Keratinocyte (primary cell): Measurements from ENCODE around the gene BTG1.

Experiments
- EZH2 ChIP-seq: IDR thresholded peaks from one replicate; pipeline ENCODE4 v1.6.1; 2012; ENCODE audit warnings: inconsistent platforms, mild to moderate bottlenecking, low read length, moderate library complexity
- TF ChIP-seq, protein P1 (sequence below), 3 experiments: IDR thresholded peaks in 1 of 3; conservative IDR thresholded peaks in 1 of 3; optimal IDR thresholded peaks in 1 of 3; 2 replicates in 2 of 3; 3 replicates in 1 of 3; pipeline versions ENCODE3 to v1.5.1; 2011; ENCODE audit warnings: low read length in 3 of 3, mild to moderate bottlenecking in 3 of 3, moderate library complexity in 2 of 3, control low read depth in 1 of 3, inconsistent platforms in 1 of 3; ENCODE audit not compliant: insufficient read depth in 2 of 3; ENCODE audit errors: extremely low read depth in 1 of 3

DNA sequence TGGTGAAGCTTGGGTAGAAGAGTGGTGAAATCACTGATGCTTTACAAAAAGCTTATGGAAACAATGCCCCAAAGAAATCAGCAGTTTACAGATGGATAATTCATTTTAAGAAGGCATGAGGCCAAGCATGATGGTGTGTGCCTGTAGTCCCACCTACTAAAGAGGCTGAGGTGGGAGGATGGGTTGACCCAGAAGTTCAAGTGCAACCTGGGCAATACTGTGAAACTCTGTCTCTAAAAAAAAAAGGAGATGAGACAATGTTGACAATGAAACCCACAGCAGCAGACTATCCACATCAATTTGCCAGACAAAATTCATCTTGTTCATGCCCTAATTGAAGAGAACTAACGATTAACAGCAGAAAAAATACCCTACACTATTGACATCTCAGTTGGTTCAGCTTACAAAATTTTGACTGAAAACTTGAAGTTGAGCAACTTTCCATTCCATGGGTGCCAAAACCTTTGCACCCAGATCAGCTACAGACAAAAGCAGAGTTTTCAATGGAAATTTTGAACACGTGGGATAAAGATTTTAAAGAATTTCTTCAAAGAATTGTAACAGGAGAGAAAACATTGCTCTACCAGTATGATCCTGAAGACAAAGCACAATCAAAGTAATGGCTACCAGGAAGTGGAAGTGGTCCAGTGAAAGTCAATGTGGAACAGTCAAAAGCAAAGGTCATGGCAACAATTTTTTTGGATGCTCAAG, 26.7 kb downstream of the BTG1 start:
- TF ChIP-seq, protein P1, sequence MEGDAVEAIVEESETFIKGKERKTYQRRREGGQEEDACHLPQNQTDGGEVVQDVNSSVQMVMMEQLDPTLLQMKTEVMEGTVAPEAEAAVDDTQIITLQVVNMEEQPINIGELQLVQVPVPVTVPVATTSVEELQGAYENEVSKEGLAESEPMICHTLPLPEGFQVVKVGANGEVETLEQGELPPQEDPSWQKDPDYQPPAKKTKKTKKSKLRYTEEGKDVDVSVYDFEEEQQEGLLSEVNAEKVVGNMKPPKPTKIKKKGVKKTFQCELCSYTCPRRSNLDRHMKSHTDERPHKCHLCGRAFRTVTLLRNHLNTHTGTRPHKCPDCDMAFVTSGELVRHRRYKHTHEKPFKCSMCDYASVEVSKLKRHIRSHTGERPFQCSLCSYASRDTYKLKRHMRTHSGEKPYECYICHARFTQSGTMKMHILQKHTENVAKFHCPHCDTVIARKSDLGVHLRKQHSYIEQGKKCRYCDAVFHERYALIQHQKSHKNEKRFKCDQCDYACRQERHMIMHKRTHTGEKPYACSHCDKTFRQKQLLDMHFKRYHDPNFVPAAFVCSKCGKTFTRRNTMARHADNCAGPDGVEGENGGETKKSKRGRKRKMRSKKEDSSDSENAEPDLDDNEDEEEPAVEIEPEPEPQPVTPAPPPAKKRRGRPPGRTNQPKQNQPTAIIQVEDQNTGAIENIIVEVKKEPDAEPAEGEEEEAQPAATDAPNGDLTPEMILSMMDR (optimal IDR thresholded peaks at IDR 0.05 in 1 of 3, IDR thresholded peaks at IDR 0.05 in 1 of 3, conservative IDR thresholded peaks at IDR 0.05 in 1 of 3; ENCODE audit: extremely low read depth in 1 of 3, insufficient read depth in 2 of 3, low read length in 3 of 3), result no peak
- no peak for TF ChIP-seq EZH2
